GM23248 (cell line): ENCODE data around the gene IQGAP3. TPM values are rescaled to one million over a fixed set of nuclear protein-coding genes. Genes with fewer than 3 reads are reported as not detected.

Source experiments
- DNase-seq: peaks from one replicate; pipeline ENCODE4 v3.0.0-alpha.2; 2015
- H2AFZ ChIP-seq: fragments of 200-600 bp; sonication (generic); 2 replicates; pipeline ENCODE4 v1.6.1; 2016; ENCODE audit warnings: antibody characterized with exemption
- H3F3A ChIP-seq: fragments of 200-600 bp; sonication (generic); 2 replicates; pipeline ENCODE4 v1.6.1; 2016; ENCODE audit warnings: mild to moderate bottlenecking, antibody characterized with exemption, mixed run types; ENCODE audit not compliant: insufficient read depth
- H3K27ac ChIP-seq: fragments of 200-600 bp; sonication (generic); 2 replicates; pipeline ENCODE4 v1.5.1; 2016; ENCODE audit warnings: mild to moderate bottlenecking
- H3K27me3 ChIP-seq: fragments of 200-600 bp; sonication (generic); replicated peaks from 2 replicates; pipeline ENCODE4 v1.6.1; 2016; ENCODE audit warnings: mild to moderate bottlenecking; ENCODE audit not compliant: insufficient read depth
- H3K36me3 ChIP-seq: fragments of 200-600 bp; sonication (generic); 2 replicates; pipeline ENCODE4 v1.6.1; 2016; ENCODE audit warnings: low read depth, mild to moderate bottlenecking
- H3K4me1 ChIP-seq: fragments of 200-600 bp; sonication (generic); 2 replicates; pipeline ENCODE4 v1.6.1; 2016; ENCODE audit warnings: mild to moderate bottlenecking; ENCODE audit not compliant: insufficient read depth
- H3K4me2 ChIP-seq: fragments of 200-600 bp; sonication (generic); one replicate; pipeline ENCODE4 v1.6.1; 2016; ENCODE audit warnings: mild to moderate bottlenecking; ENCODE audit not compliant: unreplicated experiment
- H3K4me3 ChIP-seq: fragments of 200-600 bp; sonication (generic); 2 replicates; pipeline ENCODE4 v1.5.1; 2016; ENCODE audit warnings: mild to moderate bottlenecking
- H3K79me2 ChIP-seq: fragments of 200-600 bp; sonication (generic); 2 replicates; pipeline ENCODE4 v1.6.1; 2016; ENCODE audit warnings: mild to moderate bottlenecking; ENCODE audit not compliant: insufficient read depth
- H3K9ac ChIP-seq: fragments of 200-600 bp; sonication (generic); 2 replicates; pipeline ENCODE4 v1.6.1; 2016; ENCODE audit warnings: mild to moderate bottlenecking
- H3K9me2 ChIP-seq: fragments of 200-600 bp; sonication (generic); 2 replicates; pipeline ENCODE4 v1.6.1; 2016; ENCODE audit warnings: mixed run types, mild to moderate bottlenecking, moderate library complexity; ENCODE audit not compliant: insufficient read depth
- H3K9me3 ChIP-seq: fragments of 200-600 bp; sonication (generic); one replicate; pipeline ENCODE4 v1.6.1; 2017; ENCODE audit warnings: low read depth
- H4K20me1 ChIP-seq: fragments of 200-600 bp; sonication (generic); 2 replicates; pipeline ENCODE4 v1.6.0; 2016; ENCODE audit not compliant: insufficient read depth
- EZH2 ChIP-seq: fragments of 200-600 bp; sonication (generic); IDR thresholded peaks from 2 replicates; pipeline ENCODE4 v1.6.1; 2018; ENCODE audit warnings: antibody characterized with exemption, mild to moderate bottlenecking; ENCODE audit not compliant: insufficient read depth, poor library complexity, severe bottlenecking
- EZH2phosphoT487 ChIP-seq: fragments of 200-600 bp; sonication (generic); IDR thresholded peaks from 2 replicates; pipeline ENCODE4 v1.6.1; 2018; ENCODE audit warnings: antibody characterized with exemption, moderate library complexity, mild to moderate bottlenecking, low read depth; ENCODE audit not compliant: insufficient read depth
- WGBS, 2 experiments: methylation state at CpG; one replicate each; pipeline ENCODE4 v1.1.6; 2015 to 2017; ENCODE audit warnings: low lambda C conversion rate in 2 of 2, low coverage in 1 of 2; ENCODE audit errors: missing lambda C conversion rate in 2 of 2; 5-methylcytosine and 5-hydroxymethylcytosine counted together
- in situ Hi-C: fragments of 300-500 bp; cut with MboI; formaldehyde crosslinking; loops from 2 replicates; pipeline ENCODE4 v1.15.0; 2020
- polyA plus RNA-seq: library from polyadenylated mRNA; unstranded; fragments of >200 nt; fragmentation: Nextera tagmentation; extraction: Ambion mirVana; gene quantifications from 2 replicates; pipeline ENCODE4 v1.2.1, GENCODE V29; 2016
- total RNA-seq: library from RNA; depleted of rRNA; stranded (reverse); fragments of >200 nt; shearing (Covaris generic); gene quantifications from 2 replicates; pipeline ENCODE4 v1.2.3, GENCODE V29; 2014

IQGAP3 gene
- total and polyA plus RNA-seq, 2 experiments from 2014 or later: 5.6 to 14.7 TPM

GRCh38 chr1:156528231-156528630, 44.1 kb downstream of the IQGAP3 start:
- no peaks in the 10 kb centered on the region for H4K20me1 ChIP-seq
- H3K27ac ChIP-seq: no peak overlapping the region
- H3K9me2 ChIP-seq: no peaks in the 10 kb centered on the region
- no peak overlapping the region for H2AFZ ChIP-seq
- no peak for TF ChIP-seq EZH2phosphoT487
- no peak for TF ChIP-seq EZH2
- no peaks in the 10 kb centered on the region for H3K4me1 ChIP-seq
- H3K79me2 ChIP-seq: no peaks in the 10 kb centered on the region
- H3K9me3 ChIP-seq: no peaks in the 10 kb centered on the region
- no peak overlapping the region for H3K4me2 ChIP-seq
- no peaks in the 10 kb centered on the region for H3K36me3 ChIP-seq
- no peak overlapping the region for H3K9ac ChIP-seq
- no peaks in the 10 kb centered on the region for H3F3A ChIP-seq
- H3K4me3 ChIP-seq: no peak overlapping the region
- 89 to 94% methylated on average over 5 of the region's 5 CpGs for WGBS, 2 experiments
- no peak for DNase-seq
- H3K27me3 ChIP-seq: no peaks in the 10 kb centered on the region
- in situ Hi-C loops: no loop called here

- Histone ChIP-seq H3K79me2 (no peaks in the 10 kb centered on the region), H4K20me1 (no peaks in the 10 kb centered on the region), H3K9me3 (no peaks in the 10 kb centered on the region), H3K9me2 (no peaks in the 10 kb centered on the region), H3K9ac (no peak overlapping the region), H3F3A (peaks cover 2% of the 10 kb centered on the region; the same call in 1 of the 2 replicates), H3K4me3 (no peak overlapping the region), H3K4me1 (no peaks in the 10 kb centered on the region), H2AFZ (no peak overlapping the region), H3K36me3 (no peaks in the 10 kb centered on the region), H3K27ac (no peak overlapping the region), H3K27me3 (no peaks in the 10 kb centered on the region), H3K4me2 (no peak overlapping the region)
- no peak for TF ChIP-seq EZH2
- TF ChIP-seq EZH2phosphoT487: no peak
- DNase-seq: no peak
- in situ Hi-C loops: no loop called here
- 96 to 100% methylated on average over 2 of the region's 2 CpGs for WGBS, 2 experiments
Observed at GRCh38 chr1:156527584-156527983, 44.8 kb downstream of the IQGAP3 start.

GRCh38 chr1:156525856-156526489, 46.4 kb downstream of the IQGAP3 start:
- TF ChIP-seq EZH2phosphoT487 (no peak), EZH2 (no peak)
- Histone ChIP-seq H3K27ac (no peak overlapping the region), H4K20me1 (no peaks in the 10 kb centered on the region), H3K9me2 (no peaks in the 10 kb centered on the region), H3K9me3 (no peaks in the 10 kb centered on the region), H3K36me3 (no peaks in the 10 kb centered on the region), H3K9ac (no peak overlapping the region), H3K79me2 (no peaks in the 10 kb centered on the region), H2AFZ (no peak overlapping the region), H3K4me2 (no peak overlapping the region), H3K27me3 (no peaks in the 10 kb centered on the region), H3K4me1 (no peaks in the 10 kb centered on the region), H3K4me3 (no peak overlapping the region), H3F3A (peaks cover 6% of the 10 kb centered on the region; the same call in 1 of the 2 replicates)
- no peak for DNase-seq
- in situ Hi-C loops: no loop called here
- 69 to 83% methylated on average over 2 of the region's 2 CpGs for WGBS, 2 experiments

- Histone ChIP-seq H3K79me2 (no peaks in the 10 kb centered on the region), H3K4me2 (no peak overlapping the region), H3K4me3 (no peak overlapping the region), H3K9me2 (no peaks in the 10 kb centered on the region), H3K36me3 (no peaks in the 10 kb centered on the region), H2AFZ (no peak overlapping the region), H3K27ac (no peak overlapping the region), H3K9me3 (no peaks in the 10 kb centered on the region), H3K9ac (no peak overlapping the region), H3K27me3 (no peaks in the 10 kb centered on the region), H3K4me1 (no peaks in the 10 kb centered on the region), H4K20me1 (no peaks in the 10 kb centered on the region), H3F3A (peaks cover 6% of the 10 kb centered on the region; the same call in 1 of the 2 replicates)
- TF ChIP-seq EZH2phosphoT487 (no peak), EZH2 (no peak)
- no peak for DNase-seq
- in situ Hi-C loops: no loop called here
- WGBS, 2 experiments: 70% methylated on average over 6 of the region's 6 CpGs
Observed at GRCh38 chr1:156525071-156525501, 47.3 kb downstream of the IQGAP3 start.

- DNase-seq: no peak
- H4K20me1 ChIP-seq: no peaks in the 10 kb centered on the region
- 71% methylated on average over 3 of the region's 3 CpGs for whole genome bisulfite sequencing, 2 experiments
- H2AFZ ChIP-seq: no peak overlapping the region
- no peaks in the 10 kb centered on the region for H3K36me3 ChIP-seq
- no peaks in the 10 kb centered on the region for H3K4me1 ChIP-seq
- H3K9ac ChIP-seq: no peak overlapping the region
- H3K79me2 ChIP-seq: no peaks in the 10 kb centered on the region
- TF ChIP-seq EZH2 (no peak), EZH2phosphoT487 (no peak)
- no peak overlapping the region for H3K4me3 ChIP-seq
- H3F3A ChIP-seq: peaks cover 6% of the 10 kb centered on the region; the same call in 1 of the 2 replicates
- H3K27ac ChIP-seq: no peak overlapping the region
- H3K27me3 ChIP-seq: no peaks in the 10 kb centered on the region
- H3K4me2 ChIP-seq: no peak overlapping the region
- H3K9me3 ChIP-seq: no peaks in the 10 kb centered on the region
- no peaks in the 10 kb centered on the region for H3K9me2 ChIP-seq
- in situ Hi-C loops: no loop called here
Observed at GRCh38 chr1:156524481-156524869, 47.9 kb downstream of the IQGAP3 start.
